HT-29 (cell line): Measurements from ENCODE around the gene PRKCSH. TPM values are rescaled to one million over a fixed set of nuclear protein-coding genes. Genes with fewer than 3 reads are reported as not detected.
"Not testable (repeated sequence)": the region's sequence is repeated elsewhere in the genome, so short reads cannot be mapped to it uniquely, and the experiment has no call there.

Experiments used
- DNase-seq: peaks from one replicate; pipeline ENCODE4 v3.0.0-alpha.2; 2015; ENCODE audit warnings: low spot score
- total RNA-seq: library from RNA; depleted of rRNA; stranded (reverse); fragments of >200 nt; shearing (Covaris generic); gene quantifications from 2 replicates; pipeline ENCODE4 v1.2.3, GENCODE V29; 2014

Gene PRKCSH
- total RNA-seq, 1 experiment from 2014 or later, result 159 TPM

- DNase-seq, result no peak
Measured at GRCh38 chr19:11448410-11448809, 13.0 kb downstream of the PRKCSH start.

- no peak for DNase-seq
Measured at GRCh38 chr19:11448923-11449554, 13.6 kb downstream of the PRKCSH start.

GRCh38 chr19:11450570-11451326, 15.3 kb downstream of the PRKCSH start:
- no peak for DNase-seq

GRCh38 chr19:11451327-11451870, 16.0 kb downstream of the PRKCSH start:
- DNase-seq, result no peak

GRCh38 chr19:11451871-11452619, 16.6 kb downstream of the PRKCSH start:
- DNase-seq, result no peak

- no peak for DNase-seq
Measured at GRCh38 chr19:11452620-11453310, 17.3 kb downstream of the PRKCSH start.

GRCh38 chr19:11453468-11454341, 18.3 kb downstream of the PRKCSH start:
- no peak for DNase-seq

- DNase-seq, result not testable (repeated sequence)
Measured at GRCh38 chr19:11455233-11455554, 19.8 kb downstream of the PRKCSH start.

GRCh38 chr19:11456659-11457058, 21.2 kb downstream of the PRKCSH start:
- no peak for DNase-seq

GRCh38 chr19:11457115-11457514, 21.7 kb downstream of the PRKCSH start:
- no peak for DNase-seq

GRCh38 chr19:11457831-11458230, 22.4 kb downstream of the PRKCSH start:
- no peak for DNase-seq

- DNase-seq, result no peak
Measured at GRCh38 chr19:11458236-11458900, 22.9 kb downstream of the PRKCSH start.

GRCh38 chr19:11458912-11459311, 23.5 kb downstream of the PRKCSH start:
- DNase-seq, result not testable (repeated sequence)

- no peak for DNase-seq
Measured at GRCh38 chr19:11460207-11460606, 24.8 kb downstream of the PRKCSH start.

GRCh38 chr19:11461453-11461852, 26.0 kb downstream of the PRKCSH start:
- DNase-seq, result no peak

- no peak for DNase-seq
Measured at GRCh38 chr19:11463391-11463790, 28.0 kb downstream of the PRKCSH start.

- DNase-seq, result no peak
Measured at GRCh38 chr19:11464333-11465265, 29.2 kb downstream of the PRKCSH start.

- DNase-seq, result no peak
Measured at GRCh38 chr19:11465600-11465999, 30.2 kb downstream of the PRKCSH start.

- DNase-seq, result not testable (repeated sequence)
Measured at GRCh38 chr19:11468266-11468845, 32.9 kb downstream of the PRKCSH start.
